ENCODE results near the gene PFDN2. TPM values are rescaled to one million over a fixed set of nuclear protein-coding genes. Genes with fewer than 3 reads are reported as not detected.

The PFDN2 gene
- total and polyA plus RNA-seq, 2 of the 8 experiments (the other 6 are each of a cell fraction or from before 2014, with no cell fraction given): 66.2 to 71.2 TPM

- TF ChIP-seq CHD7 (IDR thresholded peaks at IDR 0.05; ENCODE audit: insufficient replicate concordance, low read length) (no peak), CHD2 (IDR thresholded peaks at IDR 0.05; ENCODE audit: low read length) (peak; percentile 83), EZH2 (IDR thresholded peaks at IDR 0.05; ENCODE audit: low read depth, low read length, severe bottlenecking) (no peak), SAP30 (IDR thresholded peaks at IDR 0.05; ENCODE audit: insufficient read depth, insufficient replicate concordance, low read length) (peak; percentile 65), CBX8 (IDR thresholded peaks at IDR 0.05; ENCODE audit: borderline replicate concordance, low read depth, low read length) (no peak), E2F6 (IDR thresholded peaks at IDR 0.05) (no peak), CREB1 (IDR thresholded peaks at IDR 0.05) (peak; percentile 69), NANOG (IDR thresholded peaks at IDR 0.05; ENCODE audit: insufficient read depth, low read depth, low read length, poor library complexity, severe bottlenecking) (no peak), TBP (IDR thresholded peaks at IDR 0.05; ENCODE audit: low read depth, low read length) (peak; percentile 87)
Observed at GRCh38 chr1:161153682-161154337, 36.0 kb upstream of the PFDN2 start, which contains the start of gene UFC1 (continued).

All from H1 (cell line).